Prostate gland (tissue), 2 donors: Measurements from ENCODE around the gene IL1RN. TPM values are rescaled to one million over a fixed set of nuclear protein-coding genes. Genes with fewer than 3 reads are reported as not detected.

Experiments
- DNase-seq: peaks from one replicate; pipeline ENCODE4 v3.0.0-alpha.2; 2019; ENCODE audit warnings: low spot score
- H3K27ac ChIP-seq, 2 donors: fragments of 200-600 bp; sonication (generic); 2 replicates each; pipeline ENCODE4 v1.5.1; 2017 to 2019
- H3K27me3 ChIP-seq: fragments of 200-600 bp; sonication (generic); replicated peaks from 2 replicates; pipeline ENCODE4 v1.5.1; 2019; ENCODE audit not compliant: insufficient read depth
- H3K36me3 ChIP-seq, 2 donors: fragments of 200-600 bp; sonication (generic); 1 replicate in 1 of 2; 2 replicates in 1 of 2; pipeline versions ENCODE4 v1.5.1 to v1.8.1; 2017 to 2019
- H3K4me1 ChIP-seq: fragments of 200-600 bp; sonication (generic); replicated peaks from 2 replicates; pipeline ENCODE4 v1.5.1; 2019
- H3K4me3 ChIP-seq, 2 donors: fragments of 200-600 bp; sonication (generic); 2 replicates each; pipeline ENCODE4 v1.5.1; 2017 to 2019
- H3K9me3 ChIP-seq: fragments of 200-600 bp; sonication (generic); 2 replicates; pipeline ENCODE4 v1.5.1; 2017
- POLR2A ChIP-seq: fragments of 450-650 bp; IDR thresholded peaks from one replicate; pipeline ENCODE4 v1.6.1; 2016; ENCODE audit warnings: antibody characterized with exemption, mild to moderate bottlenecking
- POLR2AphosphoS5 ChIP-seq: sonication (generic); formaldehyde crosslinking; IDR thresholded peaks from one replicate; pipeline ENCODE4 v1.6.1; 2017; ENCODE audit warnings: antibody characterized with exemption
- WGBS: methylation state at CpG from one replicate; pipeline ENCODE4 v1.1.5; 2018; 5-methylcytosine and 5-hydroxymethylcytosine counted together
- intact Hi-C: fragments of 100-400 bp; cut with DNase I; formaldehyde crosslinking; loops from one replicate; pipeline ENCODE4 v1.14.2; 2022
- total RNA-seq, 2 donors: library from RNA; depleted of rRNA; stranded (reverse); fragments of >200 nt; gene quantifications; one replicate each; pipeline ENCODE4 v1.1.0, GENCODE V29; 2016
- TF ChIP-seq, protein P1 (sequence below), 4 experiments: fragments of 200-600 bp in 2 of 4; fragments of 450-650 bp in 2 of 4; sonication (generic) in 2 of 4; IDR thresholded peaks; 1 replicate in 3 of 4; 2 replicates in 1 of 4; pipeline ENCODE4 v1.5.1; 2016 to 2019; ENCODE audit warnings: antibody characterized with exemption in 4 of 4, mild to moderate bottlenecking in 2 of 4, moderate library complexity in 2 of 4

Gene IL1RN
- total RNA-seq, 2 donors from 2014 or later = 3.7 to 4.4 TPM

DNA sequence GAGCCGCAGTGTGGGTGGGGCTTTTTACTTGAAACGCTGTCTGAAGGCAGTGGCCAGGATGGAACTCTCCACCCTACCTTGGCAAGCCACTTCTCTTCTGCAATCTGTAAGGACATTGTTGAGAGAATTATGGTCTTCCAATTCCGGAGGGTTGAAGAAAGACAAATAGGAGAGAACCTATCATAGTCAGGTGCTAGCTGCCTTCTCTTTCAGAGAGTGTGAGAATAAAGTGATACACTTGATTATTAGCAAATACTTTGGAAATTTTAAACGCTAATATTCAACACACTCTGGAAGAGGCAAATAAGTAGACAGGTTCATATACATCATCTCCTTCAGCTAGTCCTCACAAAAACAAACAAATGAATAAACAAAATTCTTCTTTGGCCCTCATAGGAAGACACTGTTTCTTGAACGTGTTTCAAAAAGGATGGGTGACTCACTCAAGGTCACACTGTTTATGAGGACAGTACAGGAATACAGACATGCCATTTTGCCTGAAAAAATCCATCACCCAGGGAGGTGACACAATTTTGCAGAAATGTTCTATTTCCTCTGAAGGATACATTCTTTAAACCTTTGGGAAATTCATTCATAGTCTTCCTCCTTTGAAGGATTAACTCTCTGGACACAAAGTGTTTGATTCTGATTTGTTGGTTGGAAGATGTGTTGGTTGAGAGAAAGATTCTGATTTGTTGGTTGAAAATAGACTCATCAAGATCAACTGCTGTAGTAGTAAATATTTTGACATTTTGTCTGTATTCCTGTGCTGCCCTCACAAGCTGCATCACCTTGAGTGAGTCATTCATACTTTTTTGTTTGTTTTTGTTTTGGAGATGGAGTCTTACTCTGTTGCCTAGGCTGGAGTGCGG, 2.2 kb upstream of the IL1RN start:
- intact Hi-C loops = no loop called here
- TF ChIP-seq POLR2AphosphoS5 (no peak), POLR2A (no peak)
- no peaks in the 10 kb centered on the region for H3K9me3 ChIP-seq
- H3K4me1 ChIP-seq = no peaks in the 10 kb centered on the region
- no peak overlapping the region for H3K4me3 ChIP-seq
- WGBS = 69% methylated on average over 6 of the region's 6 CpGs
- DNase-seq = no peak
- no peaks in the 10 kb centered on the region for H3K36me3 ChIP-seq
- H3K27ac ChIP-seq = no peak overlapping the region
- no peaks in the 10 kb centered on the region for H3K27me3 ChIP-seq

DNA sequence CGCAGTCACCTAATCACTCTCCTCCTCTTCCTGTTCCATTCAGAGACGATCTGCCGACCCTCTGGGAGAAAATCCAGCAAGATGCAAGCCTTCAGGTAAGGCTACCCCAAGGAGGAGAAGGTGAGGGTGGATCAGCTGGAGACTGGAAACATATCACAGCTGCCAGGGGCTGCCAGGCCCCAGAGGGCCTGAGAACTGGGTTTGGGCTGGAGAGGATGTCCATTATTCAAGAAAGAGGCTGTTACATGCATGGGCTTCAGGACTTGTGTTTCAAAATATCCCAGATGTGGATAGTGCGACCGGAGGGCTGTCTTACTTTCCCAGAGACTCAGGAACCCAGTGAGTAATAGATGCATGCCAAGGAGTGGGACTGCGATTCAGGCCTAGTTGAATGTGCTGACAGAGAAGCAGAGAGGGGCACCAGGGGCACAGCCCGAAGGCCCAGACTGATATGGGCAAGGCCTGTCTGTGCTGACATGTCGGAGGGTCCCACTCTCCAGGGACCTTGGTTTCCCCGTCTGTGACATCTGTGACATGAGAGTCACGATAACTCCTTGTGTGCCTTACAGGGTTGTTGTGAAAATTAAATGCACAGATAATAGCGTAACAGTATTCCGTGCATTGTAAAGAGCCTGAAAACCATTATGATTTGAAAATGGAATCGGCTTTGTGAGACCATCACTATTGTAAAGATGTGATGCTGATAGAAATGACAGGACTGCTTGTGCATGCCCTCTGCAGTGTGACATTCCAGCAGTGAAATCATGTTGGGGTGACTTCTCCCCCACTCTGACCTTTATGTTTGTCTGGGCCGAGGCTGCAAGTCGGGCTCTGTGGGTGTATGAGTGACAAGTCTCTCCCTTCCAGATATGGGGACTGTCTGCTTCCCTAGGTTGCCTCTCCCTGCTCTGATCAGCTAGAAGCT, 510 bp downstream of the IL1RN start:
- no peaks in the 10 kb centered on the region for H3K9me3 ChIP-seq
- DNase-seq = no peak
- WGBS = 83% methylated on average over 15 of the region's 15 CpGs
- no peak overlapping the region for H3K27ac ChIP-seq
- H3K27me3 ChIP-seq = no peaks in the 10 kb centered on the region
- intact Hi-C loops = no loop called here
- no peak overlapping the region for H3K4me3 ChIP-seq
- TF ChIP-seq, protein P1, sequence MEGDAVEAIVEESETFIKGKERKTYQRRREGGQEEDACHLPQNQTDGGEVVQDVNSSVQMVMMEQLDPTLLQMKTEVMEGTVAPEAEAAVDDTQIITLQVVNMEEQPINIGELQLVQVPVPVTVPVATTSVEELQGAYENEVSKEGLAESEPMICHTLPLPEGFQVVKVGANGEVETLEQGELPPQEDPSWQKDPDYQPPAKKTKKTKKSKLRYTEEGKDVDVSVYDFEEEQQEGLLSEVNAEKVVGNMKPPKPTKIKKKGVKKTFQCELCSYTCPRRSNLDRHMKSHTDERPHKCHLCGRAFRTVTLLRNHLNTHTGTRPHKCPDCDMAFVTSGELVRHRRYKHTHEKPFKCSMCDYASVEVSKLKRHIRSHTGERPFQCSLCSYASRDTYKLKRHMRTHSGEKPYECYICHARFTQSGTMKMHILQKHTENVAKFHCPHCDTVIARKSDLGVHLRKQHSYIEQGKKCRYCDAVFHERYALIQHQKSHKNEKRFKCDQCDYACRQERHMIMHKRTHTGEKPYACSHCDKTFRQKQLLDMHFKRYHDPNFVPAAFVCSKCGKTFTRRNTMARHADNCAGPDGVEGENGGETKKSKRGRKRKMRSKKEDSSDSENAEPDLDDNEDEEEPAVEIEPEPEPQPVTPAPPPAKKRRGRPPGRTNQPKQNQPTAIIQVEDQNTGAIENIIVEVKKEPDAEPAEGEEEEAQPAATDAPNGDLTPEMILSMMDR (IDR thresholded peaks at IDR 0.05) = no peak
- no peak for TF ChIP-seq POLR2A
- TF ChIP-seq POLR2AphosphoS5 = no peak
- no peaks in the 10 kb centered on the region for H3K4me1 ChIP-seq
- H3K36me3 ChIP-seq = no peaks in the 10 kb centered on the region

DNA sequence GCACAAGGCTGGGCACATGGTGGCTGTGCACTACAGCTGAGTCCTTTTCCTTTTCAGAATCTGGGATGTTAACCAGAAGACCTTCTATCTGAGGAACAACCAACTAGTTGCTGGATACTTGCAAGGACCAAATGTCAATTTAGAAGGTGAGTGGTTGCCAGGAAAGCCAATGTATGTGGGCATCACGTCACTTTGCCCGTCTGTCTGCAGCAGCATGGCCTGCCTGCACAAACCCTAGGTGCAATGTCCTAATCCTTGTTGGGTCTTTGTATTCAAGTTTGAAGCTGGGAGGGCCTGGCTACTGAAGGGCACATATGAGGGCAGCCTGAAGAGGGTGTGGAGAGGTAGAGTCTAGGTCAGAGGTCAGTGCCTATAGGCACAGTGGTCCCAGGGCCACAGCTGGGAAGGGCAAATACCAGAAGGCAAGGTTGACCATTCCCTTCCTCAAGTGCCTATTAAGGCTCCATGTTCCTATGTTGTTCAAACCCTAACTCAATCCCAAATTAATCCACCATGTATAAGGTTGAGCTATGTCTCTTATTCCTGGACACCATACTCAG, 2.2 kb downstream of the IL1RN start:
- Histone ChIP-seq H3K9me3 (no peaks in the 10 kb centered on the region), H3K27me3 (no peaks in the 10 kb centered on the region), H3K36me3 (no peaks in the 10 kb centered on the region), H3K4me1 (no peaks in the 10 kb centered on the region), H3K27ac (no peak overlapping the region), H3K4me3 (no peak overlapping the region)
- intact Hi-C loops = no loop called here
- DNase-seq = no peak
- WGBS = 87% methylated on average over 2 of the region's 2 CpGs
- TF ChIP-seq, protein P1 (IDR thresholded peaks at IDR 0.05) = no peak

DNA sequence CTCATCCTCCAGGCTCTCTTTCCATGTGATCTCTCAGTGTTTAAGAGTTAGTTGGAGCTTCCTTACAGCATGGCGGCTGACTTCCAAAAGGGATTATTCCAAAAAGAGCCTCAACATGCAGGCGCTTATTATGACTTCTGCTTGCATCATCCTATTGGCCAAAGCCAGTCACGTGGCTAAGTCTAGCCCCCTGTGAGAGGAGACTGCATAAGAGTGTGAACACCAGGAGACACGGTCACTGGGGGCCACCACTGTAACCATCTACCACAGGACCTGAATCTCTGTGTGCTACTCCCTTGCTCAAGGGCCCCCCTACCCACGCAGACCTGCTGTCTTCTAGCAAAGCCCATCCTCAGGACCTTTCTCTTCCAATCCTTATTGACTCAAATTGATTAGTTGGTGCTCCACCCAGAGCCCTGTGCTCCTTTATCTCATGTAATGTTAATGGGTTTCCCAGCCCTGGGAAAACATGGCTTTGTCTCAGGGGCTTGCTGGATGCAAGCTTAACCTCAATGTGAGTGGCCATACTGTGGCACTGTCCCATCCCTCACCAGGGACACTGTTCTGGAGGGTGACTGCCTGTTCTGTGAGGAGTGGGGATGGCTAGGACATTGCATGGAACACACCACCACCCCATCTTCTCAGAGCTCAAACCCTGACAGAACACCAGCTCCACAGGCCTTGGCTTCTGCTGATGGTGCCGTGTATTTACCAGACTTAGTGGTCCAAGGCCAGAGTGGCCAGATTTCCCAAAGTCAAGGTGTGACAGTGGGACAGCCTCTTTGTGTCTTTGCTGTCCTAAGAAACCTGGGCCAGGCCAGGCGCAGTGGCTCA, 4.2 kb downstream of the IL1RN start:
- Histone ChIP-seq H3K9me3 (no peaks in the 10 kb centered on the region), H3K27ac (no peak overlapping the region), H3K27me3 (no peaks in the 10 kb centered on the region), H3K4me3 (no peak overlapping the region), H3K36me3 (no peaks in the 10 kb centered on the region), H3K4me1 (no peaks in the 10 kb centered on the region)
- intact Hi-C loops = no loop called here
- no peak for DNase-seq
- TF ChIP-seq POLR2AphosphoS5 = no peak
- TF ChIP-seq, protein P1 (IDR thresholded peaks at IDR 0.05) = no peak
- TF ChIP-seq POLR2A = no peak
- WGBS = 88% methylated on average over 7 of the region's 7 CpGs
